GM21717 (cell line): ENCODE results near the gene RAB9A.

Experiments
- ATAC-seq: cut with Tn5 transposase; IDR thresholded peaks from one replicate; pipeline ENCODE4 v1.9.1; 2021; ENCODE audit warnings: mild to moderate bottlenecking, moderate library complexity; ENCODE audit not compliant: unreplicated experiment

Gene RAB9A

GRCh38 chrX:13742397-13743176 is 53.7 kb downstream of the RAB9A start:
- peak; percentile 98 for ATAC-seq

DNA sequence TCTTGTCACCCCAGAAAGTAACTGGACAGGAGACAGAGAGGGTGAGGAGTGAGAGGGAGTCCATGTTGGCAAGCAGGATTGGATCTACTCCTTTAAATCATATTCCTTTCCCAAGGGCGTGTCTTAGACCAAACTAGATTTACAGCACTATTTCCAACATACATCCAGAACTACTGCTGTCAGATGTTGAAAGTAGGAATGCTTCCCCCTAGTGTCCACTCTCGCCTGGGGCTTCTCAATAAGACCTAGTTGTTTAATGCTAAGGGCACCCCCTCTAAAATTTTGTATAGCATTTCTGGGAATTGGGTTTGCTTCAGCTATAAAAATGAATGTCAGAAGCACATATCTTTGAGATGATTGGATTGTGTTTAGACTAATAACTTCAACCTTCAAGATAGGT is 58.9 kb downstream of the RAB9A start:
- no peak for ATAC-seq

GRCh38 chrX:13748486-13748885 is 59.6 kb downstream of the RAB9A start:
- no peak for ATAC-seq

GRCh38 chrX:13750204-13750603 is 61.3 kb downstream of the RAB9A start:
- no peak for ATAC-seq

DNA sequence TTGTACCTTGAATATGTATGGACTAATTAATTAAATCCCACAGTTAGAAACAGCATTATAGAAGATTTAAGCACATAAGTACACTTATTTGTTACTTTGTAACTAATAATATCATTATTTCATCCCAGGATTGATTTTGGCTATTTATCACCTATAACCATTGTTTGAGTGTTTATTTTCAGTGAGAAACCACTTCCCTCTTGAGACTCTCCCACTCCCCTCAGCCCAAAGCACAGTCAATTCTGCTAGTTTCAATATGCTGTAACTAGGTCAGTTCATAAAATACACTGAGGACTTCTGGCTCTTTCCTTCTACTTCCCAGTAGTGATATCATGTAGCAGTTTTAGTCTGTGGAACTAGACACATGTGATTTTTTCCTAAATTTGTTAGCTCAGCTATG is 61.9 kb downstream of the RAB9A start:
- ATAC-seq: peak; percentile 53

DNA sequence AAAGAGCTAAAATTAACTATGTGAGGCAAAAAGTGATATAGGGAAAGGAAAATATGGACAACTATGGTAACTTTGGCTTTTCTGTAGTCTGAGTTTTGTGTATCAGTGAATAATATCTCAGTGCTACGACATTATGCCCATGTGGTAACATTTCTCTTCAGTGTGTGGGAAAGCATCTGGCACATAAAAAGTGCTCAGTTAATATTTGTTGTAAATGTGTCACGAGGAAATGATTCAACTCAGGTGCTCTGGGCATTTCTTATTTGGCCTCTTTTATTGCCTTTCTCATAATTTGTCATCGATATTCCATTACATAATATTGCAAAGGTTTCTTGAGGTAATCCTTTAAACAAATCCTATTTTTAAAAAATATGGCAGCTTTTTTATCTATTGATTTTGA is 63.2 kb downstream of the RAB9A start:
- ATAC-seq: no peak

- ATAC-seq: peak; percentile 68
Observed at GRCh38 chrX:13752646-13753045, 63.7 kb downstream of the RAB9A start.

DNA sequence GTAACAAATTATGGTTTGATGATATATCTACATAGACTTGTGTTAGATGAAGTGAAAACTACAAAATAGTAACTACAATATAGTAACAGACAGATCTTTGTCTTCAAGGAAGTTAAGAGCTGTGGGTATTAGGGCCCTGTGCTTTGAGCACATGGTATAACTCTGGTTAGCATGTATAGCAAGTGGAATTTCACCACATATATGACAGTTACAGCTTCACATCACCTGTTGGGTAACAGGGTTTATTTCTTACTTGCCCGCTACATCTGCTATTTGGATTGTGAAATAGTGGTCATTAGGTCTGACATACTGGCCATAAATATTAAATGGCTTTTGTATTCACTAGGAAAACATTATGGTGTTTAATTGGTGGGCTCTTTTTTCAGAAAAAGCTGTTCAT is 65.8 kb downstream of the RAB9A start:
- ATAC-seq: no peak

GRCh38 chrX:13755254-13755653 is 66.3 kb downstream of the RAB9A start:
- ATAC-seq: no peak

GRCh38 chrX:13756381-13756780 is 67.5 kb downstream of the RAB9A start:
- no peak for ATAC-seq

DNA sequence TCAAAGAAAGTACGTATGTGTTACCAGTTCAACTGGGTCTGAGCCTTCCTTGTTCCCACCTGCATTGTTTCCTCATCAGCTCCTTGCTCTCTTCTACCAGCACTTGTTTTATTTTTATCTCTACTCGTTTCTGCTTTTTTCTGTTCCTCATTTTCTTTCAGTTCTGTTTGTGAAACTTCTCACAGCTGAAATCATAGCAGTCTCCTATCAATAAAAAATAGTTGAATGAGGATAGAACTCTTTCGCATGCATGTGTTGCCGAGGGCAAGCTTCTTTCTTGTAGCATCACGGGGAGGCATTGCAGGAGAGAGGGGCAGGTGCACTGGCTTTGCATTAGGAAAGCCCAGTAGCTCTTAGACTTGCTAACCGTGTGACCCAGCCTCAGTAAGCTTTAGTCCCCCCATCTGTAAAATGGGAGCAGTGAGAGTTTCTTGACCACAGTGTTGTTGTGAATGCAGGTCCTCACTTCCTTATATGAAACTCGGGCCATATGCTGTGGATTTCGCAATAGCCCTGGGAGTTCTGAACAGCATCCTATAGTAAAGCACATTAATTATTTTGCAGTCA is 70.3 kb downstream of the RAB9A start:
- peak; percentile 72 for ATAC-seq
